H1 (cell line): Measurements from ENCODE around the gene KIT. TPM values are rescaled to one million over a fixed set of nuclear protein-coding genes. Genes with fewer than 3 reads are reported as not detected.

Source experiments
- CTCF ChIA-PET: fragments of 300-600 bp; sonication (Branson Sonifier 250); formaldehyde crosslinking; loops from one replicate; lab custom pipeline; 2021; ENCODE audit not compliant: partially characterized antibody; lab: Charles Lee
- POLR2A ChIA-PET: fragments of 300-600 bp; sonication (Branson Sonifier 250); formaldehyde crosslinking; loops from one replicate; lab custom pipeline; 2021; ENCODE audit warnings: inconsistent platforms; ENCODE audit not compliant: partially characterized antibody; lab: Charles Lee
- DNase-seq, 2 experiments: peaks; one replicate each; pipeline versions ENCODE4 v3.0.0 to v3.0.0-alpha.2; 2010 to 2022; ENCODE audit warnings: low spot score in 2 of 2, low read depth in 1 of 2, mixed read lengths in 1 of 2
- FAIRE-seq: peaks from 2 replicates; lab custom pipeline; 2011; peaks lifted over from hg19 to GRCh38; lab: Jason Lieb, UNC
- H2AFZ ChIP-seq: 2 replicates; pipeline ENCODE4 v1.8.1; 2012; ENCODE audit warnings: low read length, inconsistent platforms
- H2AK5ac ChIP-seq: 2 replicates; pipeline ENCODE4 v1.6.1; 2013; ENCODE audit warnings: low read depth, low read length
- H2BK120ac ChIP-seq: replicated peaks from 2 replicates; pipeline ENCODE3; 2013; ENCODE audit warnings: low read depth, low read length, inconsistent platforms
- H2BK12ac ChIP-seq: 2 replicates; pipeline ENCODE4 v1.6.1; 2013; ENCODE audit warnings: low read depth, low read length
- H2BK15ac ChIP-seq: 2 replicates; pipeline ENCODE4 v1.6.1; 2013; ENCODE audit warnings: low read length
- H2BK20ac ChIP-seq: 2 replicates; pipeline ENCODE4 v1.6.1; 2013; ENCODE audit warnings: low read length
- H2BK5ac ChIP-seq: 2 replicates; pipeline ENCODE4 v1.6.1; 2013; ENCODE audit warnings: low read depth, low read length
- H3K14ac ChIP-seq: 2 replicates; pipeline ENCODE4 v1.6.1; 2013; ENCODE audit warnings: inconsistent platforms; ENCODE audit not compliant: insufficient read length
- H3K18ac ChIP-seq: 2 replicates; pipeline ENCODE4 v1.6.1; 2013; ENCODE audit warnings: low read length; ENCODE audit errors: extremely low read depth
- H3K23ac ChIP-seq: 2 replicates; pipeline ENCODE4 v1.6.1; 2013; ENCODE audit warnings: inconsistent platforms; ENCODE audit not compliant: insufficient read length
- H3K23me2 ChIP-seq: 2 replicates; pipeline ENCODE4 v1.6.1; 2013; ENCODE audit warnings: low read depth, low read length
- H3K27ac ChIP-seq: 2 replicates; pipeline ENCODE4 v1.6.1; 2011; ENCODE audit warnings: low read depth, low read length, inconsistent platforms
- H3K27me3 ChIP-seq, 4 experiments: replicated peaks in 1 of 4; 1 replicate in 1 of 4; 2 replicates in 3 of 4; pipeline versions ENCODE4 v1.6.1 to v1.8.1; 2011 to 2013; ENCODE audit warnings: low read length in 3 of 4, mild to moderate bottlenecking in 3 of 4, inconsistent platforms in 2 of 4, mixed read lengths in 2 of 4, moderate library complexity in 1 of 4; ENCODE audit not compliant: control insufficient read depth in 3 of 4, insufficient read depth in 3 of 4; ENCODE audit errors: extremely low read depth in 1 of 4
- H3K36me3 ChIP-seq, 4 experiments: 2 replicates each; pipeline versions ENCODE4 v1.6.1 to v1.8.1; 2011 to 2013; ENCODE audit warnings: mild to moderate bottlenecking in 4 of 4, low read length in 3 of 4, moderate library complexity in 2 of 4, control low read depth in 1 of 4, inconsistent platforms in 1 of 4; ENCODE audit not compliant: insufficient read depth in 4 of 4, control insufficient read depth in 2 of 4
- H3K4ac ChIP-seq: replicated peaks from 2 replicates; pipeline ENCODE3; 2013; ENCODE audit warnings: low read length, low read depth, mixed read lengths, inconsistent platforms; ENCODE audit not compliant: insufficient read length
- H3K4me1 ChIP-seq, 4 experiments: replicated peaks in 1 of 4; 1 replicate in 1 of 4; 2 replicates in 3 of 4; pipeline versions ENCODE4 v1.6.1 to v1.8.1; 2011 to 2013; ENCODE audit warnings: low read length in 3 of 4, inconsistent platforms in 2 of 4, mixed read lengths in 1 of 4; ENCODE audit not compliant: insufficient read depth in 4 of 4, control insufficient read depth in 3 of 4
- H3K4me2 ChIP-seq, 2 experiments: 2 replicates each; pipeline versions ENCODE4 v1.6.1 to v1.8.1; 2011 to 2013; ENCODE audit warnings: low read depth in 2 of 2, low read length in 2 of 2, control low read depth in 1 of 2, inconsistent platforms in 1 of 2, mild to moderate bottlenecking in 1 of 2; ENCODE audit not compliant: insufficient read depth in 1 of 2
- H3K4me3 ChIP-seq, 4 experiments: fragments of 200-600, 300-600 bp in 1 of 4; sonication (generic), shearing (Covaris generic), sonication (Bioruptor Twin) in 1 of 4; 2 replicates each; pipeline versions ENCODE4 v1.5.1 to v1.8.1; 2011 to 2016; ENCODE audit warnings: low read length in 4 of 4, low read depth in 3 of 4, control low read depth in 2 of 4, inconsistent platforms in 2 of 4, mild to moderate bottlenecking in 2 of 4, mixed read lengths in 1 of 4, moderate library complexity in 1 of 4; ENCODE audit not compliant: insufficient read depth in 2 of 4; ENCODE audit errors: extremely low read depth in 1 of 4
- H3K56ac ChIP-seq: replicated peaks from 2 replicates; pipeline ENCODE3; 2013; ENCODE audit warnings: low read depth, mild to moderate bottlenecking, mixed read lengths, low read length, inconsistent platforms; ENCODE audit not compliant: insufficient read length
- H3K79me1 ChIP-seq: 2 replicates; pipeline ENCODE4 v1.6.1; 2013; ENCODE audit warnings: low read depth, low read length, control low read depth
- H3K79me2 ChIP-seq, 2 experiments: 2 replicates each; pipeline versions ENCODE4 v1.6.1 to v1.8.1; 2012 to 2013; ENCODE audit warnings: low read length in 2 of 2, mild to moderate bottlenecking in 2 of 2, inconsistent platforms in 1 of 2; ENCODE audit not compliant: insufficient read depth in 2 of 2, control insufficient read depth in 1 of 2
- H3K9ac ChIP-seq, 4 experiments: replicated peaks in 1 of 4; 1 replicate in 1 of 4; 2 replicates in 3 of 4; pipeline versions ENCODE4 v1.6.1 to v1.8.1; 2011 to 2013; ENCODE audit warnings: low read depth in 3 of 4, low read length in 3 of 4, control low read depth in 2 of 4, mild to moderate bottlenecking in 2 of 4, moderate library complexity in 2 of 4, inconsistent platforms in 1 of 4; ENCODE audit errors: extremely low read depth in 1 of 4
- H3K9me3 ChIP-seq, 2 experiments: 2 replicates each; pipeline versions ENCODE4 v1.6.1 to v1.8.1; 2012 to 2013; ENCODE audit warnings: mild to moderate bottlenecking in 2 of 2, moderate library complexity in 2 of 2, control low read depth in 1 of 2, inconsistent platforms in 1 of 2, low read depth in 1 of 2, low read length in 1 of 2, mixed read lengths in 1 of 2; ENCODE audit not compliant: insufficient read depth in 2 of 2
- H4K20me1 ChIP-seq, 2 experiments: replicated peaks in 1 of 2; 2 replicates each; pipeline versions ENCODE3 to v1.8.1; 2011 to 2013; ENCODE audit warnings: inconsistent platforms in 2 of 2, low read length in 2 of 2, mild to moderate bottlenecking in 1 of 2; ENCODE audit not compliant: insufficient read depth in 2 of 2, control insufficient read depth in 1 of 2
- H4K5ac ChIP-seq: 2 replicates; pipeline ENCODE4 v1.6.1; 2013; ENCODE audit warnings: low read length, low read depth, mixed read lengths, inconsistent platforms; ENCODE audit not compliant: insufficient read length
- H4K8ac ChIP-seq: 2 replicates; pipeline ENCODE4 v1.8.0; 2013; ENCODE audit warnings: mild to moderate bottlenecking, moderate library complexity, low read length, inconsistent platforms; ENCODE audit not compliant: insufficient read depth; ENCODE audit errors: extremely low read depth
- H4K91ac ChIP-seq: replicated peaks from 2 replicates; pipeline ENCODE3; 2013; ENCODE audit warnings: low read length, mixed read lengths, inconsistent platforms; ENCODE audit not compliant: insufficient read length
- BACH1 ChIP-seq: IDR thresholded peaks from 2 replicates; pipeline ENCODE4 v1.6.1; 2012; ENCODE audit warnings: low read length, improper control_type of control experiment
- CEBPB ChIP-seq: IDR thresholded peaks from 2 replicates; pipeline ENCODE4 v1.6.1; 2012; ENCODE audit warnings: low read depth, low read length
- CHD2 ChIP-seq: IDR thresholded peaks from 2 replicates; pipeline ENCODE4 v1.6.1; 2012; ENCODE audit warnings: low read length, improper control_type of control experiment
- EZH2 ChIP-seq: fragments of 200-600 bp; sonication (generic); IDR thresholded peaks from 2 replicates; pipeline ENCODE4 v1.7.1; 2012; ENCODE audit warnings: low read depth, mild to moderate bottlenecking, moderate library complexity, low read length, inconsistent platforms; ENCODE audit not compliant: severe bottlenecking
- JUN ChIP-seq: IDR thresholded peaks from 2 replicates; pipeline ENCODE4 v1.6.1; 2011; ENCODE audit warnings: low read depth, mild to moderate bottlenecking, improper control_type of control experiment, low read length
- RBBP5 ChIP-seq: IDR thresholded peaks from 2 replicates; pipeline ENCODE4 v1.7.1; 2012; ENCODE audit warnings: low read depth, mild to moderate bottlenecking, inconsistent platforms, low read length, moderate library complexity, borderline replicate concordance
- SIN3A ChIP-seq, 2 experiments: IDR thresholded peaks in 1 of 2; conservative IDR thresholded peaks in 1 of 2; 2 replicates each; pipeline ENCODE4 v1.6.1; 2011 to 2012; ENCODE audit warnings: low read length in 2 of 2, improper control_type of control experiment in 1 of 2, low read depth in 1 of 2, mild to moderate bottlenecking in 1 of 2
- SIRT6 ChIP-seq: IDR thresholded peaks from one replicate; pipeline ENCODE4 v1.7.1; 2012; ENCODE audit warnings: low read length, inconsistent platforms
- SP2 ChIP-seq: IDR thresholded peaks from 2 replicates; pipeline ENCODE4 v1.6.1; 2012; ENCODE audit warnings: mild to moderate bottlenecking, low read length, inconsistent platforms
- WGBS, 2 experiments: shearing (Covaris generic) in 1 of 2; methylation state at CpG; one replicate each; pipeline versions ENCODE4 v1.1.6 to v1.1.7; 2013 to 2015; ENCODE audit warnings: low lambda C conversion rate in 2 of 2, mixed read lengths in 2 of 2, inconsistent platforms in 1 of 2, low coverage in 1 of 2, missing lambda C conversion rate in 1 of 2; ENCODE audit not compliant: insufficient replicate concordance in 2 of 2, insufficient coverage in 1 of 2, insufficient read length in 1 of 2; ENCODE audit errors: extremely low coverage in 1 of 2, missing lambda C conversion rate in 1 of 2; 5-methylcytosine and 5-hydroxymethylcytosine counted together
- polyA plus RNA-seq, 7 experiments: library from polyadenylated mRNA; depleted of rRNA in 3 of 7; stranded (reverse) in 5 of 7; unstranded in 2 of 7; fragments of >200 nt in 5 of 7; fragments of 200-250 nt in 2 of 7; gene quantifications; 1 replicate in 5 of 7; 2 replicates in 1 of 7; 4 replicates in 1 of 7; pipeline versions ENCODE4 v1.2.1 to v1.2.3, GENCODE V29; 2011 to 2013; ENCODE audit warnings: missing spikeins in 2 of 7, mixed read lengths in 2 of 7
- total RNA-seq: library from RNA; stranded (reverse); fragmentation: NEBNext Ultra II Directional; extraction: Animal tissue kit (Norgen Biotek cat#: 25700); gene quantifications from 2 replicates; pipeline ENCODE4 v1.2.1, GENCODE V29; 2021

Gene KIT
- total and polyA plus RNA-seq, 2 of the 8 experiments (the other 6 are each of a cell fraction or from before 2014, with no cell fraction given): 14.4 to 24.8 TPM

DNA sequence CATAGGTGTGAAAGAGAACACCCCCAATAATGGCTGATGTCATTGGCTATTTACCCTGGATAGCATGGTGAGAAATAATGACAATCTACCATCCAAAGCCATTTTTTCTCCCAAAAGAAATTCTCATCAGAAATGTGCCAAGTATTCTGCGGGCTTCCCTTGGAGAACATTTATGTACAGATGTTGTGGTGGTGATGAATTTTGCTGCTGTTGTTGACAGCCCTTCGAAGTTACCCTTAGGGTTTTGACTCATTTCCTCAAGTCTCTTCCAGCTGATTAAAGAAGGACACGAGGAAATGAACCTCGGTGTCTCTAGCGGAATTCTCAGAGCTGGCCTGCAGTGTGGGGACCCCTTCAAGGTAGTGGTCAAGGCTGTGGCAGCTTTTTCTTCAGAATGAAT lies 3.4 kb downstream of the KIT start:
- H3K4me2 ChIP-seq: no peak overlapping the region
- H3K23me2 ChIP-seq: peaks cover 19% of the 10 kb centered on the region
- no peak overlapping the region for H4K8ac ChIP-seq
- no peak overlapping the region for H3K4ac ChIP-seq
- H3K27ac ChIP-seq: no peak overlapping the region
- CTCF ChIA-PET: interaction anchor here (0.7 to 2.4 kb wide), 3 partner anchors 9 to 16 kb away, joined by 3 to 9 read pairs (median 5); no protein-coding TSS in a partner anchor
- no peak overlapping the region for H2BK5ac ChIP-seq
- no peak overlapping the region for H3K18ac ChIP-seq
- DNase-seq: no peak
- H2BK15ac ChIP-seq: no peak overlapping the region
- H3K36me3 ChIP-seq: no peaks in the 10 kb centered on the region
- H2AFZ ChIP-seq: no peak overlapping the region
- no peaks in the 10 kb centered on the region for H3K79me1 ChIP-seq
- TF ChIP-seq EZH2 (no peak), SIRT6 (no peak), CEBPB (no peak), CHD2 (no peak), JUN (no peak), SIN3A (conservative IDR thresholded peaks at IDR 0.05 in 1 of 2, IDR thresholded peaks at IDR 0.05 in 1 of 2; ENCODE audit: low read depth in 1 of 2, low read length in 2 of 2) (no peak), RBBP5 (no peak), BACH1 (no peak), SP2 (no peak)
- TF ChIP-seq, all 59 proteins: peak for 0
- Histone ChIP-seq H4K91ac (no peak overlapping the region), H2AK5ac (no peak overlapping the region), H2BK120ac (no peak overlapping the region), H2BK12ac (no peak overlapping the region), H3K14ac (no peak overlapping the region), H3K79me2 (peaks cover 6 to 56% of the 10 kb centered on the region in 2 experiments), H4K20me1 (peaks cover 12% of the 10 kb centered on the region in 2 experiments), H3K4me1 (peaks cover 6 to 8% (median 7%) of the 10 kb centered on the region in 4 experiments; a peak in 6 of 7 replicates), H3K23ac (no peak overlapping the region), H3K56ac (no peak overlapping the region), H3K9ac (no peak overlapping the region), H2BK20ac (no peak overlapping the region), H3K4me3 (no peak overlapping the region), H4K5ac (no peak overlapping the region), H3K9me3 (no peaks in the 10 kb centered on the region), H3K27me3 (peaks cover 2 to 31% (median 23%) of the 10 kb centered on the region in 4 experiments)
- WGBS, 2 experiments: 90% methylated on average over 5 of the region's 5 CpGs; no CpG with 5 or more reads in 1 of the 2 experiments
- FAIRE-seq: no peak
- POLR2A ChIA-PET: interaction anchor here (0.8 to 1.3 kb wide), 3 partner anchors 9 to 29 kb away, joined by 3 read pairs; no protein-coding TSS in a partner anchor
